Panc1 (cell line): ENCODE results near the gene TMEM107.

Source experiments
- POLR2AphosphoS5 ChIP-seq: IDR thresholded peaks from 2 replicates; pipeline ENCODE4 v1.6.1; 2012; ENCODE audit warnings: mild to moderate bottlenecking, low read depth, low read length, moderate library complexity
- TCF7L2 ChIP-seq: IDR thresholded peaks from 2 replicates; pipeline ENCODE4 v1.6.1; 2011; ENCODE audit warnings: mild to moderate bottlenecking, low read depth, low read length, inconsistent platforms
- TF ChIP-seq, protein P1 (sequence below): fragments of 450-650 bp; IDR thresholded peaks from 2 replicates; pipeline ENCODE4 v1.5.1; 2017; ENCODE audit warnings: mild to moderate bottlenecking
- TF ChIP-seq, protein P2 (sequence below), 2 experiments: IDR thresholded peaks; 2 replicates each; pipeline ENCODE4 v1.6.1; 2011 to 2012; ENCODE audit warnings: low read depth in 2 of 2, control low read depth in 1 of 2, low read length in 1 of 2, mild to moderate bottlenecking in 1 of 2, moderate library complexity in 1 of 2; ENCODE audit not compliant: insufficient read depth in 1 of 2

DNA sequence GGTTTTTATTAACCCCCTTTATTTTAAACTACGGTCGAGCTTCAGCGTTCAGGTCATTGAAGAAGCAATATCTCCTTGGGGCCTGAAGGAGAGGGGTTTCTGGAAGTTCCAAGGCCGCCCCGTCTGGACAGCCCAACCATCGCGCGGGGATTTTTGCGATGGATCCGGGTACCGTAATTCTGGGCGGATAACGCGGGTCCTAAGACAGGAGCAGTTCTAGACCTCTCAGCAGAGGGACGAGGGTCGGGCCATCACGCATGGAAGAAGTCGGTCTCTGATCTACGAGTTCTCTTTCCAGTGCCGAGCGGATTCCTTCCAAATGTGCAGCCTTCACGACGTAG lies 10.2 kb upstream of the TMEM107 start:
- TF ChIP-seq POLR2AphosphoS5 (no peak), TCF7L2 (no peak)
- TF ChIP-seq, protein P1, sequence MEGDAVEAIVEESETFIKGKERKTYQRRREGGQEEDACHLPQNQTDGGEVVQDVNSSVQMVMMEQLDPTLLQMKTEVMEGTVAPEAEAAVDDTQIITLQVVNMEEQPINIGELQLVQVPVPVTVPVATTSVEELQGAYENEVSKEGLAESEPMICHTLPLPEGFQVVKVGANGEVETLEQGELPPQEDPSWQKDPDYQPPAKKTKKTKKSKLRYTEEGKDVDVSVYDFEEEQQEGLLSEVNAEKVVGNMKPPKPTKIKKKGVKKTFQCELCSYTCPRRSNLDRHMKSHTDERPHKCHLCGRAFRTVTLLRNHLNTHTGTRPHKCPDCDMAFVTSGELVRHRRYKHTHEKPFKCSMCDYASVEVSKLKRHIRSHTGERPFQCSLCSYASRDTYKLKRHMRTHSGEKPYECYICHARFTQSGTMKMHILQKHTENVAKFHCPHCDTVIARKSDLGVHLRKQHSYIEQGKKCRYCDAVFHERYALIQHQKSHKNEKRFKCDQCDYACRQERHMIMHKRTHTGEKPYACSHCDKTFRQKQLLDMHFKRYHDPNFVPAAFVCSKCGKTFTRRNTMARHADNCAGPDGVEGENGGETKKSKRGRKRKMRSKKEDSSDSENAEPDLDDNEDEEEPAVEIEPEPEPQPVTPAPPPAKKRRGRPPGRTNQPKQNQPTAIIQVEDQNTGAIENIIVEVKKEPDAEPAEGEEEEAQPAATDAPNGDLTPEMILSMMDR, result no peak
- TF ChIP-seq, protein P2, sequence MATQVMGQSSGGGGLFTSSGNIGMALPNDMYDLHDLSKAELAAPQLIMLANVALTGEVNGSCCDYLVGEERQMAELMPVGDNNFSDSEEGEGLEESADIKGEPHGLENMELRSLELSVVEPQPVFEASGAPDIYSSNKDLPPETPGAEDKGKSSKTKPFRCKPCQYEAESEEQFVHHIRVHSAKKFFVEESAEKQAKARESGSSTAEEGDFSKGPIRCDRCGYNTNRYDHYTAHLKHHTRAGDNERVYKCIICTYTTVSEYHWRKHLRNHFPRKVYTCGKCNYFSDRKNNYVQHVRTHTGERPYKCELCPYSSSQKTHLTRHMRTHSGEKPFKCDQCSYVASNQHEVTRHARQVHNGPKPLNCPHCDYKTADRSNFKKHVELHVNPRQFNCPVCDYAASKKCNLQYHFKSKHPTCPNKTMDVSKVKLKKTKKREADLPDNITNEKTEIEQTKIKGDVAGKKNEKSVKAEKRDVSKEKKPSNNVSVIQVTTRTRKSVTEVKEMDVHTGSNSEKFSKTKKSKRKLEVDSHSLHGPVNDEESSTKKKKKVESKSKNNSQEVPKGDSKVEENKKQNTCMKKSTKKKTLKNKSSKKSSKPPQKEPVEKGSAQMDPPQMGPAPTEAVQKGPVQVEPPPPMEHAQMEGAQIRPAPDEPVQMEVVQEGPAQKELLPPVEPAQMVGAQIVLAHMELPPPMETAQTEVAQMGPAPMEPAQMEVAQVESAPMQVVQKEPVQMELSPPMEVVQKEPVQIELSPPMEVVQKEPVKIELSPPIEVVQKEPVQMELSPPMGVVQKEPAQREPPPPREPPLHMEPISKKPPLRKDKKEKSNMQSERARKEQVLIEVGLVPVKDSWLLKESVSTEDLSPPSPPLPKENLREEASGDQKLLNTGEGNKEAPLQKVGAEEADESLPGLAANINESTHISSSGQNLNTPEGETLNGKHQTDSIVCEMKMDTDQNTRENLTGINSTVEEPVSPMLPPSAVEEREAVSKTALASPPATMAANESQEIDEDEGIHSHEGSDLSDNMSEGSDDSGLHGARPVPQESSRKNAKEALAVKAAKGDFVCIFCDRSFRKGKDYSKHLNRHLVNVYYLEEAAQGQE (IDR thresholded peaks at IDR 0.05; ENCODE audit: insufficient read depth in 1 of 2, low read depth in 2 of 2, low read length in 1 of 2), result no peak
